Measurements from ENCODE around the gene PC.

The PC gene

GRCh38 chr11:66866511-66866986, 91.6 kb downstream of the PC start:
- no peak for DNase-seq

DNA sequence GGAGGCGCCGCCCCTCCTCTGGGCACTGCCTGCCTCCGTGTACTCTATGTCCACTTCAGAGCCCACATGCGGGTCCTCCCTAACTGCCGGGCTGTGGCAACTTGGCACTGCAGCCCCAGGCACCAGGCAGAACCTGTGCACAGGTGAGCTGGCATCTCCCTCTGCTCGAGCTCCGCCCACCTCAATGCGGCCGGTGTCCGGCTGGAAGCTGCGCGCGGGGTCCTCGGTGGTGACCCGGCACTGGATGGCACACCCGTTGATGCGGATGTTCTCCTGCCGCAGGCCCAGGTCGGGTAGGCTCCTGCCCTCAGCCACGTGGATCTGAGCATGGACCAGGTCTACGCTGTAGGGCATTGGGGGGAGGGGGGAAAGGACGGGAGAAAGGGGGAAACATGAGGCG, 92.2 kb downstream of the PC start:
- no peak for DNase-seq

DNA sequence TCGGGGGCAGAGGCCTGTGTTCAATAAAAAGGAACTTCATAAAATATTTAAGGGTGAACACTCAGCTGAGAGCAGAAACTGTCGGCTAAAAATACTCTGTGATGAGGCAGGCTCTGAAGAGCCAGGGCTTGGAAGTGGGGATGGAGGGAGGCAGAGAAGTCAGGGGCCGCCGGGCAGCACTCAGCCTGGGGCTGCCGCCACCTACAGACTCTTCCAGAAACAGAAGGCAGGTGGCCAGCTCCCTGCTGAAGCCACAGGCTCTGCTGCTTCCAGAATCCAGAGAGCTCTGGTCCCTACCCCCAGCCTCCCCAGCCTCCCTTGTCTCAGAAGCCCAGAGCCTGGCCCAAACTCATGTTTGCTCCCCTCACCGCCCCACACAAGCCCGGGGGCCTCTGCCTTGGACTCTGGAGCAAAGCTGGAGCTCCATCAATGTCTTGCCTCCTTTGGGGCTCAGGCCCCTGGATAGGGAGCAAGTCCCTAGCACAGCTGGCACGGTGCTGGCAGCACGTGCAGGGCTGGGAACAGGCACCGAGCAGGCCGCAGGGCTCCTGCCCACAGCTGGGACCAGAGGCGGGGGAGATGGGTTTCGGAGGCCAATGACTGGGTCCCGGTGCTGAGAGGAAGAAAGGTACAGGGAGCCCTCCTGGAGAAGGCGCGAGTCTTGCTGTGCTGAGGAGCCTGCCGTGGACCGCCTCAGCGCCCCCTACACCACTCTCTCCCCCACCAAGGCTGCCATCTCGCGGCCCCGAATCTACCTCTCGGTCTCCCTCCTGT, 93.1 kb downstream of the PC start:
- DNase-seq: no peak

GRCh38 chr11:66864172-66864901, 93.8 kb downstream of the PC start:
- DNase-seq: no peak

DNA sequence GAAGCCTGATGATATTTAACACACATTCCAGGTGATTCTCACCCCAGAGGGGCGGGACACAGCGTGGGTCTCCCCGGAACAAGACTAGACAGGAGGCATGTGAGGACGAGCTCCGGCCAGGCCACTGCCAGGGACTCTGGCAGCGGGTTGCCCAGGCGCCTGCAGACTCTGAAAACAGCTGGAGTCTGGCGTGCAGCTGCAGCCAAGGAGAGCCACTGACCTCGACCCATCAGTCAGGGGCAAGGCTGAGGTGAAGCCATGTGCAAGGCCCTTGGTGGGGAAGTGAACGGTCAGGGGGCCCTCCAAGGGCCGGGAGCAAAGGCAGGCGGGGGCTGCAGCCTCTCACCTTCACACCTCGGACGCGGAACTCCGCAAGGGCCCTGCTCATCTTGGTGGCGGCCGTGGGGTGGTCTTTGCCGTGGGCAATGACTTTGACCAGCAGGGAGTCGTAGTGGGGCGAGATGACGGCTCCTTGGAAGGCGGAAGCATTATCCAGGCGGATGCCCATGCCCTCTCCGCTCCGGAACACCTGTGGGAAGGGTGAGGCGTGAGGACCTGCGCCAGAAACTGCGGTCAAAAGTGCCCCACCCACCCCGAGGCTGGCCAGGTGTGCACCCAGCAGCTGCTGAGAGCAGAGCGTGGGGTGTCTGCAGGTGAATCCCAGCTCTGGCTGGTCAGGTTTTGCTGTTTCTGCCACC, 94.6 kb downstream of the PC start:
- no peak for DNase-seq

DNA sequence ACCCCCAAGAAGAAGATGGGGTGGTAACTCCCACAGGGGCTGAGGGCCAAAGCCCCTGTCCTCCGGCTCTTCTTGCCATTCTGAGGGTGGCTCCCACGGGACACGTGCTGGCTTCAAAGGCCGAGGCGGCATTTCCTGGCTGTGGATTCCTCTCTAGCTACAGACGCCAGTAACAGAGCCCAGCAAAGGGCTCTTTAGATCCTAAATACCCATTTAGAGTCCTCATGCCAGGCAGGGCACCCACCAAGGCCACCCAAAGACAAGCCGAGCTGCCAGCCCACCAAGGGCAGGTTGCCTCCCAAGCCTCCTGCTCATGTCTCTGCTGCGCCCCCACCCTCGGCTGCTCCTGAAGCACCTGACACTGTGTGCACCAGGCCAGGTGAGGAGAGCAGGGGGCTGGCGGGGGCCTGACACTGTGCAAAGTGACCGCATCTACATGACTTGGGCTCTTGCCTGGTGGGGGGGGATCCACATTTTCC, 95.6 kb downstream of the PC start:
- DNase-seq: no peak

GRCh38 chr11:66861774-66862558, 96.2 kb downstream of the PC start:
- no peak for DNase-seq

DNA sequence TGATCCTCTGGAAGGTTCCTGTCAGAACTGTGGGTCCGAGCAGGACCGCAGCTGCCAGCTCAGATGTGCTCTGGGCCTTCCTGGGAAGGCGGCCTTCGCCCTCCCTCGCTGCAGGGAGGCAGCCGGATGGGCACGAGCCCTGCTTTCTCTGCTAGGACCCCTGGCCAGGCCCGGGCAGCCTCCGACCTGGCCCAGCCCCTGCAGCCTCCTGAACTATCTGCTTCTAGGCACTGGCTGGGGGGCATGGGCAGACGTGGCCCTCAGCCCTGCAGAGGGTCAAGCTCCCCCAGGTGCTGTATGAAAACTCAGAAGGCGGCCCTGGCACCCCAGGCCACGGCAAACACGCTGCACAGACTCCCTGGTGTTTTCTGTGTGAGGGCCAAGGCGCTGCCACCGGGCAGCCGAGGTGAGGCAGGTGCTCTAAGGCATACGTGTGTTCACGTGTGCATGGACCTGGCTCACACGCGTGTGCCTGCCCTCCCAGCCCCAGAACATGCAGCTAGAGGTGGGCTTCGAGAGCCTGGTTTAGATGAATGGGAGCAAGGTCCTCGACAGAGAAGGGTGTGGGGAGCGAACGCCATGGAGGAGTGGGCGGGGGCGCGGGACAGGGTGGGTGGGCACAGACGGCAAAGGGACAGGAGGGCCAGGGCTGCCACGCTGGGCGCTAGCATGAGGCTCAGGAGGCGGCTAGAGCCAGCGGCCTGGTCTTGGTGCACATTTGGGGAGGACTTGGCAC, 97.0 kb downstream of the PC start:
- no peak for DNase-seq

DNA sequence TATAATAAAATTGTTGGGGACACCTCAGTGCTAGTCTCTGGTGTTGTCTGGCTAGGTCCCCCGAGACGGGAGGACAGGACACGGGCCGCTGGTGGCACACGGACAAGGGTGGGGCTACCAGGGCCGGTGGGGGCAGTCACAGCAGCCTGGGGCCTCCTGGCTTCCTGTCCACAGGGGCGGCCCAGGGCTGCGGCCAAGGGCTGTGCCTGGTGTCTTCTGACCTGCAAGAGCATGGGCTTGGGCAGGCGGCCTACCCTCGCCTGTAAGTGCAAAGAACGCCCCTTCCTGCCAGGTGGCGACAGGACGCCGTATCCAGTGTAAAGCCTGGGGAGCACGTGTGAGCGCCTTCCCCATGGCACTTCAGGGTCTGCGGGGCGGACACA, 97.7 kb downstream of the PC start:
- no peak for DNase-seq

DNA sequence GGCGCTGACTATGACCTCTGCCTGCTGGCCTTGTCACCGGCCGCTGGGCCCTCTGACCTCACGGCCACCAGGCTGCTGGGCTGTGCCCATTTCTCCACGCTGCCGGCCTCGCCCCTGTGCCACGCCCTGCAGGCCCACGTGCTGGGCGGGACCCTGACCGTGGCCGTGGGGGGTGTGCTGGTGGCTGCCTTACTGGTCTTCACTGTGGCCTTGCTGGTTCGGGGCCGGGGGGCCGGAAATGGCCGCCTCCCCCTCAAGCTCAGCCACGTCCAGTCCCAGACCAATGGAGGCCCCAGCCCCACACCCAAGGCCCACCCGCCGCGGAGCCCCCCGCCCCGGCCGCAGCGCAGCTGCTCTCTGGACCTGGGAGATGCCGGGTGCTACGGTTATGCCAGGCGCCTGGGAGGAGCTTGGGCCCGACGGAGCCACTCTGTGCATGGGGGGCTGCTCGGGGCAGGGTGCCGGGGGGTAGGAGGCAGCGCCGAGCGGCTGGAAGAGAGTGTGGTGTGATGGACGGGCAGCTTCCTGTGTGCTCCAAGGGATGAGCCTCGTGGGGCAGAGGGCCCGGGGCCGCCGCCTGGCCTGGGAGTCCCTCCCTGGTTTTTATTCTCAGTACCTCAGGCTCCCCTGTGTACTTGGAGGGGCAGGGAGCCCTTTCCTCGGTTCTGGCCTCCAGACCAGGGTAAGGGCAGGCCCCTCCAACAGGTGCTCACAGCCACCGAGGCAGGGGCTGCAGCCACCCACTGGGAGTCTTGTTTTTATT, 98.3 kb downstream of the PC start:
- DNase-seq: no peak

- no peak for DNase-seq
These were observed 99.1 kb downstream of the PC start for GRCh38 chr11:66858939-66859685.

GRCh38 chr11:66858186-66858938, 99.8 kb downstream of the PC start:
- DNase-seq: no peak

GRCh38 chr11:66857927-66858185, 100.3 kb downstream of the PC start:
- no peak for DNase-seq

DNA sequence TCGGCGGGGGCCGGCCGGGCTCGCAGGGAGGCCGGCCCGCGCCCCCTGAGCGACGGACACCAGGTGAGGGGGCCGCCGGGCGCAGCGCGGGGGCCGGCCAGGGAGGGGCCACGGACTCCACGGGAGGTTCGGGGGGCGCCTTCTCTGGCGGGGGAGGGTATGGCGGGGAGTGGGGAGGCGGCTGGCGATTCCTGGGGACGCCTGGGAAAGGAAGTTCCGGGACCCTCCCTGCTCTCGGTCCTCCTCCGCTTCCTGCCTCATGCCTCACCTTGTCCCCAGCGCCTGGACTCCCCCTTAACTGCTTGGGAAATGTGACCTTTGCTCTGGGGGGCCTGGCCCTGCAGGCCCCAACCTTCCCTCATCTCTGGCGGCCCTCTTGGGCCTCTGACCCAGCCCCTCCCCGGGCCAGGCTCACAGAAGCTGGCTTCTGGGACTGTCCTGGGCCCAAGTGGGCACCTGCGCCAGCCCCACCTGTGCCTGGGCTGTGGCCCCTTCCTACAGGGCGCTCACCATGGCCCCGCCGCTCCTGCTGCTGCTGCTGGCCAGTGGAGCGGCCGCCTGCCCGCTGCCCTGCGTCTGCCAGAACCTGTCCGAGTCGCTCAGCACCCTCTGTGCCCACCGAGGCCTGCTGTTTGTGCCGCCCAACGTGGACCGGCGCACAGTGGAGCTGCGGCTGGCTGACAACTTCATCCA, 100.8 kb downstream of the PC start:
- DNase-seq: peak; percentile 59

DNA sequence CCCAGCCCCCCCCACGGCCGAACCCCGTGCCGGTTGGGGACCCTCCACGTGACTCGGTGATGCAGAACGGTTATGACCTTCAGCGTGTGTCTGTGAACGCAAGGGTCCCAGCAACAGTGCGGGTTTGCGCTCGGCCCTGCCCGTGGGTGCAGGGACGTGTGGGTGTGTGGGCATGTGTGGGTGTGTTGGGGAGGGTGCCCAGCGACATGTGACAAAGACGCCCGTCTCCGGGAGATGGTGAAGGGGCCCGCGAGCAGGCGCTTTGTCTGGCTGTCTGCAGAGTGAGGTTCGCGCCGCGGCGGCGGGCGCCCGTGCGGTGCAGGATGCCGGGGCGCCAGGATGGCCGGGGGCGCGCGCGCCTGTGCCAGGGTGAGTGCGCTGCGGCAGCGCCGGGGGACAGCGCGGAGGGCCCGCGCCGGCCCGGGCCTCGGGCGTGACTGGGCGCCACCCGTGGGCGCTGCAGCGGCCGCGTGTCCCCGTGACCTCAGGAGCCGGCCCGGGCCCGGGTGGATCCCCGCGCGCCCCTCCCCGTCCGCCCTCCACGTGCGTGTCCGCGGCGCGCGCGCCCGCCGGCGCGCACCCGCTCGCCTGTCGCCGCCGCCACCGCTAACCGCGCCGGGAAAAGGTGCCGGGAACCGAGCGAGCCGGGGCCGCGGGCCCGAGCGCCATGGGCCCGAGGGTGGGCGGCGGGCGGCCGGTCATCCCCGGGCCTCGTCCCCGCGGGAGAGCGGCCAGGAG, 101.5 kb downstream of the PC start, which contains the start of gene LRFN4:
Gene LRFN4 (plus strand): TSS at position 569 of the 738 bp plus-strand sequence. CDS start 681 bp downstream, outside the sequence.
- peak; percentile 91 for DNase-seq

DNA sequence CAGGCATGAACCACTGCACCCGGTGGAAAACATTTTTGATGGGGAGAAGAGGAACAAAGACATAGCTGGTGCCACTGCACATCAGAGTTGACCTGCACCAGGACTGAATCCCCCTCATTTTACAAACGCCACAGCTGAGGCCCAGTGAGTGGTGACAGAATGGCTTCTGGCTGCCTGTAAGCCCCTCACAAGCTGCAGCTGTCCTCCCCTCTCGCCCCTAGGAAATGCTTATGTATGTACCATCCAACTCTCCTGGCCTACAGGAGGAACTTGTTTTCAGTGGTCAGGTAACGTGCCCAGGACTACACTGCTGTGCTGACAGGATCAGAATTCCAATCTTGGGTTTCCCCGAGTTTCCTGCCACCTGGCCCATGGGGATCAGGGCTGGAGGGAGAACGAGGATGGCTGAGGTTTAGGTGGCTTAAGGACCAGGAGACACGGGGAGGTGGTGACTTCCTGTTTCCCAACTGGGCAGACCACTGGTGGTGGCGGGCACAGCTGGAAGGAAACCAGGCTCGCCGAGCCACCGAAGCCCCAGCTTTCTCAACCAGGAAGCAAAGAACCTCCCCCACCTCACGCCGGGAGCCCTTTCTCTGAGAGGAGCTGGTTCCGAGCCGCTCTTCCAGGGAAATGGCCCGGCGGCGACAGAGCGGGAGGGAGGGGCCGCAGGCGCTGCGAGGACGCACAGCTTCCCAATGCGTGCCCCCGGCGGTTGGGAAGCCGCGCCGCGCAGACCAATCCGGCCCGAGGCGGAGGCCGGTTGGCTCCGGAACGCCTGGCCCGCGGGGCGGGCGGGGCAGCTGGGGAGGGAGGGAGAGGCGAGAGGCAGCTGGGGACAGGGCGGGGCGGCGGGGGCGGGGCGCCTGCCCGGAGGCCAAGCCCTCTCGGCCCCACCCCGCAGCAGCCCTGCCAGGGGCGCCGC, 102.3 kb downstream of the PC start:
- peak; percentile 87 for DNase-seq

GRCh38 chr11:66854729-66855211, 103.4 kb downstream of the PC start:
- no peak for DNase-seq

Data from right kidney (tissue), 1 donor.